HL-60 (cell line): ENCODE measurements around the gene DIP2C.

ENCODE experiments used
- DNase-seq, 2 experiments: peaks; one replicate each; pipeline ENCODE4 v3.0.0-alpha.2; 2010 to 2020; ENCODE audit warnings: low read depth in 1 of 2, low spot score in 1 of 2
- H3K27ac ChIP-seq: fragments of 250-450 bp; sonication (Bioruptor Pico); replicated peaks from 2 replicates; pipeline ENCODE4 v1.5.1; 2020; ENCODE audit warnings: mild to moderate bottlenecking, moderate library complexity
- H3K27me3 ChIP-seq: fragments of 250-450 bp; sonication (Bioruptor Pico); 2 replicates; pipeline ENCODE4 v1.5.1; 2021; ENCODE audit warnings: mild to moderate bottlenecking, moderate library complexity; ENCODE audit not compliant: insufficient read depth, poor library complexity, severe bottlenecking
- H3K4me3 ChIP-seq: replicated peaks from 2 replicates; pipeline ENCODE4 v1.5.1; 2011; ENCODE audit warnings: mild to moderate bottlenecking, control low read depth, low read length; ENCODE audit not compliant: insufficient read depth
- GABPA ChIP-seq: IDR thresholded peaks from 2 replicates; pipeline ENCODE4 v1.6.1; 2012; ENCODE audit warnings: low read depth
- POLR2AphosphoS5 ChIP-seq: IDR thresholded peaks from 2 replicates; pipeline ENCODE4 v1.6.1; 2012; ENCODE audit warnings: low read depth
- SPI1 ChIP-seq: IDR thresholded peaks from 2 replicates; pipeline ENCODE4 v1.6.1; 2012; ENCODE audit warnings: low read depth, mild to moderate bottlenecking, borderline replicate concordance
- TF ChIP-seq, protein P1 (sequence below): IDR thresholded peaks from 2 replicates; pipeline ENCODE4 v1.6.1; 2012; ENCODE audit warnings: low read depth; ENCODE audit not compliant: insufficient replicate concordance
- TF ChIP-seq, protein P2 (sequence below): IDR thresholded peaks from one replicate; pipeline ENCODE4 v1.5.1; 2011; ENCODE audit warnings: low read length, control low read depth, inconsistent platforms; ENCODE audit not compliant: insufficient read depth

DIP2C gene

DNA sequence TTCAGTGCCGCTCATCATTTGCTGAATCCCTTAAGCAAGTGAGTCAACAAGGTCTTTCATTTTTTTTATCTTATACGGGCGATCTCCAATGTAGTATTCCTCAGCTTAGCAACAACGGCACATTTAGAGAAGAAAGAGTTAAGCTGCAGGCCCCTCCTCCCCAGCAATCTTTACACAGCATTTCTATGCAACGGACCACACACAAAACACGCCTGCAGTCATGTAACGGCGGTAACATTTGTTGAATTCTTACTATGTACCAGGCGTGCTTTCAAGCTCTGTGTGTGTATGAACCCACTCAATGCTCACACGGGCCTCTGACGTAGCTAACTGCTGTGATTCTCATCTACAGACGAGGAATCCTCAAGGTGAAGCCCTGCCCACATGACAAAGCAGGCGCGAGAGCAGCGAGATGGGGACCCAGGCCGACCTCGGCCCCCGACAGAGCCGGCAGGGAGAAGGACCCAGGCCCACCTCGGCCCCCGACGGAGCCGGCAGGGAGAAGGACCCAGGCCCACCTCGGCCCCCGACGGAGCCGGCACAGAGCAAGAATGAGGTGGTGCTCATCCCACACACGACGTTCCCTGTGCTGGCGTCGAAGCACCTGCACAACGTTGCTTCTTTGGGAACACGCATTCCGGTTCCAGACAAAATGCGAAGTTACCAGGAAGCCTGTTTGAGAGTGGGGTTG is 313.5 kb downstream of the DIP2C start:
- DNase-seq: no peak
- TF ChIP-seq, protein P1, sequence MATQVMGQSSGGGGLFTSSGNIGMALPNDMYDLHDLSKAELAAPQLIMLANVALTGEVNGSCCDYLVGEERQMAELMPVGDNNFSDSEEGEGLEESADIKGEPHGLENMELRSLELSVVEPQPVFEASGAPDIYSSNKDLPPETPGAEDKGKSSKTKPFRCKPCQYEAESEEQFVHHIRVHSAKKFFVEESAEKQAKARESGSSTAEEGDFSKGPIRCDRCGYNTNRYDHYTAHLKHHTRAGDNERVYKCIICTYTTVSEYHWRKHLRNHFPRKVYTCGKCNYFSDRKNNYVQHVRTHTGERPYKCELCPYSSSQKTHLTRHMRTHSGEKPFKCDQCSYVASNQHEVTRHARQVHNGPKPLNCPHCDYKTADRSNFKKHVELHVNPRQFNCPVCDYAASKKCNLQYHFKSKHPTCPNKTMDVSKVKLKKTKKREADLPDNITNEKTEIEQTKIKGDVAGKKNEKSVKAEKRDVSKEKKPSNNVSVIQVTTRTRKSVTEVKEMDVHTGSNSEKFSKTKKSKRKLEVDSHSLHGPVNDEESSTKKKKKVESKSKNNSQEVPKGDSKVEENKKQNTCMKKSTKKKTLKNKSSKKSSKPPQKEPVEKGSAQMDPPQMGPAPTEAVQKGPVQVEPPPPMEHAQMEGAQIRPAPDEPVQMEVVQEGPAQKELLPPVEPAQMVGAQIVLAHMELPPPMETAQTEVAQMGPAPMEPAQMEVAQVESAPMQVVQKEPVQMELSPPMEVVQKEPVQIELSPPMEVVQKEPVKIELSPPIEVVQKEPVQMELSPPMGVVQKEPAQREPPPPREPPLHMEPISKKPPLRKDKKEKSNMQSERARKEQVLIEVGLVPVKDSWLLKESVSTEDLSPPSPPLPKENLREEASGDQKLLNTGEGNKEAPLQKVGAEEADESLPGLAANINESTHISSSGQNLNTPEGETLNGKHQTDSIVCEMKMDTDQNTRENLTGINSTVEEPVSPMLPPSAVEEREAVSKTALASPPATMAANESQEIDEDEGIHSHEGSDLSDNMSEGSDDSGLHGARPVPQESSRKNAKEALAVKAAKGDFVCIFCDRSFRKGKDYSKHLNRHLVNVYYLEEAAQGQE: no peak
- TF ChIP-seq, protein P2, sequence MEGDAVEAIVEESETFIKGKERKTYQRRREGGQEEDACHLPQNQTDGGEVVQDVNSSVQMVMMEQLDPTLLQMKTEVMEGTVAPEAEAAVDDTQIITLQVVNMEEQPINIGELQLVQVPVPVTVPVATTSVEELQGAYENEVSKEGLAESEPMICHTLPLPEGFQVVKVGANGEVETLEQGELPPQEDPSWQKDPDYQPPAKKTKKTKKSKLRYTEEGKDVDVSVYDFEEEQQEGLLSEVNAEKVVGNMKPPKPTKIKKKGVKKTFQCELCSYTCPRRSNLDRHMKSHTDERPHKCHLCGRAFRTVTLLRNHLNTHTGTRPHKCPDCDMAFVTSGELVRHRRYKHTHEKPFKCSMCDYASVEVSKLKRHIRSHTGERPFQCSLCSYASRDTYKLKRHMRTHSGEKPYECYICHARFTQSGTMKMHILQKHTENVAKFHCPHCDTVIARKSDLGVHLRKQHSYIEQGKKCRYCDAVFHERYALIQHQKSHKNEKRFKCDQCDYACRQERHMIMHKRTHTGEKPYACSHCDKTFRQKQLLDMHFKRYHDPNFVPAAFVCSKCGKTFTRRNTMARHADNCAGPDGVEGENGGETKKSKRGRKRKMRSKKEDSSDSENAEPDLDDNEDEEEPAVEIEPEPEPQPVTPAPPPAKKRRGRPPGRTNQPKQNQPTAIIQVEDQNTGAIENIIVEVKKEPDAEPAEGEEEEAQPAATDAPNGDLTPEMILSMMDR: no peak
- TF ChIP-seq SPI1 (no peak), POLR2AphosphoS5 (no peak), GABPA (no peak)
- H3K4me3 ChIP-seq: no peak overlapping the region
- H3K27me3 ChIP-seq: no peaks in the 10 kb centered on the region
- H3K27ac ChIP-seq: no peak overlapping the region

DNA sequence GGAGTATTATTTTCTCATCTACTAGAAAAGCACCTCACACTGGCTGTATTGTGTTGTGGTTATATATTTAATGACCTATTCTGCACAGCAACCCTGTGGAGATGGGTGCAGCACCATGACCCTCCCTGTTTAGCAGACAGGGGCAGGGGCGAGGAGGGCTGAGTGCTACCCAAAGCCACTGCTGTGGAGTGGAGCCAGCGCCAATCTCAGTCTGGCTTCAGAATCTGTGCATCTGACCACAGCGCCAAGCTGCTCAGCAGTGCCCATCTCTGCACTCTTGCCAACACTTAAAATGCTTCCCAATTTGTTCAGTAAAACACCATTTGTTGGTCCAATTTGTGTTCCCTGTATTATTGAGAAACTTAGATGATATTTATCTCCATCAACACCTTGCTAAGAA is 315.1 kb downstream of the DIP2C start:
- no peak overlapping the region for H3K4me3 ChIP-seq
- DNase-seq: no peak
- no peak for TF ChIP-seq POLR2AphosphoS5
- TF ChIP-seq, protein P2: no peak
- TF ChIP-seq GABPA: no peak
- TF ChIP-seq SPI1: no peak
- TF ChIP-seq, protein P1: no peak
- H3K27me3 ChIP-seq: no peaks in the 10 kb centered on the region
- no peak overlapping the region for H3K27ac ChIP-seq

DNA sequence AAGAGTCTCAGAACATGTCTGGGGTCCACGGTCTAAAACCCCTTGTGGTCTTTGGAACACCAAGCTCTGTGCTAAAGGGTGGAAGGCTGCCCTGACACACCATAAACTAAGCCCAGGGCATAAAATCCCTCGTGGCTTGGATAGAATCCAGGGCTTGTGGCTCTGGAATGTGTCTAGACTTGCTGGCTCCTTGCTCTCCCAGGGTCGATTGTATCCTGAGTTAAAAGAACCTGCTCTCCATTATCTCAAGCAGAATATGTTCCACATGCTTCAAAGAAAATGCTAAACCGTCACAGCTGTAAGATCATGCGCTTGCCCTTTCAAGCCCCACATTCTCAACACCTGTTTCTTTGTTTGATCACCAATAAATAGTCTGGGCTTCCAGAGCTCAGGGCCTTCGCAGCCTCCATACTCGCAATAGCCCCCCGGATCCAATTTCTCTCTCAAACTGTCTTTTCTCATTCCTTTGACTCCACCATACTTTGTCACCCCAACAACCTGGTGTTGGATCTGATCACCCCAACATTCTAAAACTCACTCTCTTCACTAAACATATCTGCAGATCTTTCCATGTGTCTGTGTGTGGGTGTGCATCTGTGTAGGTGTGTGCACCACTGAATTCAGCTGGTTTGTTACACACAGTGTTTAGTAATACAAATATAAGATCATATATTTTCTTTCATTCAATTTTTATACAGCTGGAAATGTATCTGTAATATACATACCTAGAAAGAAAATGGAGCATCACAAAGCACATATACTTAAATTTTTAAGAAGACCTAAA is 315.8 kb downstream of the DIP2C start:
- DNase-seq: no peak
- no peak overlapping the region for H3K4me3 ChIP-seq
- H3K27me3 ChIP-seq: no peaks in the 10 kb centered on the region
- H3K27ac ChIP-seq: no peak overlapping the region
- TF ChIP-seq, protein P2: no peak
- TF ChIP-seq POLR2AphosphoS5 (no peak), SPI1 (no peak), GABPA (no peak)
- TF ChIP-seq, protein P1: no peak
